ENCODE measurements around the gene TANC2.

DNA sequence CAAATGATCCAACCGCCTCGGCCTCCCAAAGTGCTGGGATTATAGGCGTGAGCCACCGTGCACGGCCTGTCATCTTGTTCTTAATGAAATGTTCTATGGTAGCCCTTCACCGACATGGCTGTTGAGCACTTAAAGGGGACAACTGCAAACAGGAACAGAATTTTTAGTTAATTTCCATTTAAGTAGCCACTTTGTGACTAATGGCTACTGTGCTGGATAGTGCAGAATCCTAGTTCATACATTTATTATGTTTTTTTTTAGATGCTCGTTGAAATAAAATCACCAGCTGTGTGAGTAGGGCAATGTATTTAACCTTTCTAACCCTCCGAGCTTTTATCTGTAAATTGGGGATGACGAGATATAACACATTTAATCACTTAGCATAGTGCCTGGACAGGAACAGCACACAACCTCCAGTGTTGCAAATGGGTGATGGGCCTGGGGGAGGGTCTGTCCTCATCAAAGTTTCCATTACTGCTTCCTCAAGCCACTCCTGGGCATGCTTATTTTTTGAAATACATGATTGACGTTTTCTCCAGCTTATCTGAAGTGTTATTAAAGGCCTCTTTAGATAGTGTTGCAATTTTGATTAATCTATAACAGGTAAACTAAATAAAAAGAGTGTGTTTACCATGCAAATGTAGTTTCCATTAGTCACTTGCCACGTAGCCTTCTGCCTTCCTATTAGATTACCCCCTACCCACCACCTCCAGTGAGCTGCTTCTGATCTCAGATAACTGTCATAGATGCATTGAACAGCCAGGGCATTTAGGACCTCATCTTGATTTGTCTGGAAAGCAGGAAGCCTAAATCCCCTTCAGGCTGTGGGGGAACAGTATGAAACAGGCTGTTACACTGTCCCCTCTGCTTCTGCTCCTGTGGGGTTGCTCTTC is 42.5 kb upstream of the TANC2 start:
- TF ChIP-seq, protein P1, sequence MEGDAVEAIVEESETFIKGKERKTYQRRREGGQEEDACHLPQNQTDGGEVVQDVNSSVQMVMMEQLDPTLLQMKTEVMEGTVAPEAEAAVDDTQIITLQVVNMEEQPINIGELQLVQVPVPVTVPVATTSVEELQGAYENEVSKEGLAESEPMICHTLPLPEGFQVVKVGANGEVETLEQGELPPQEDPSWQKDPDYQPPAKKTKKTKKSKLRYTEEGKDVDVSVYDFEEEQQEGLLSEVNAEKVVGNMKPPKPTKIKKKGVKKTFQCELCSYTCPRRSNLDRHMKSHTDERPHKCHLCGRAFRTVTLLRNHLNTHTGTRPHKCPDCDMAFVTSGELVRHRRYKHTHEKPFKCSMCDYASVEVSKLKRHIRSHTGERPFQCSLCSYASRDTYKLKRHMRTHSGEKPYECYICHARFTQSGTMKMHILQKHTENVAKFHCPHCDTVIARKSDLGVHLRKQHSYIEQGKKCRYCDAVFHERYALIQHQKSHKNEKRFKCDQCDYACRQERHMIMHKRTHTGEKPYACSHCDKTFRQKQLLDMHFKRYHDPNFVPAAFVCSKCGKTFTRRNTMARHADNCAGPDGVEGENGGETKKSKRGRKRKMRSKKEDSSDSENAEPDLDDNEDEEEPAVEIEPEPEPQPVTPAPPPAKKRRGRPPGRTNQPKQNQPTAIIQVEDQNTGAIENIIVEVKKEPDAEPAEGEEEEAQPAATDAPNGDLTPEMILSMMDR (IDR thresholded peaks at IDR 0.05), result no peak
- no peak for TF ChIP-seq POLR2AphosphoS5 (IDR thresholded peaks at IDR 0.05)
- TF ChIP-seq POLR2A (IDR thresholded peaks at IDR 0.05), result no peak

Measured in breast epithelium (tissue), 3 donors.